H9 (cell line): ENCODE measurements around the gene PPP4R2. TPM values are rescaled to one million over a fixed set of nuclear protein-coding genes. Genes with fewer than 3 reads are reported as not detected.

Experiments
- DNase-seq: peaks from one replicate; pipeline ENCODE4 v3.0.0-alpha.2; 2017
- H2AFZ ChIP-seq: one replicate; pipeline ENCODE4 v1.6.1; 2013; ENCODE audit warnings: mild to moderate bottlenecking, low read length, control low read depth, moderate library complexity
- H2AK5ac ChIP-seq: 2 replicates; pipeline ENCODE4 v1.6.1; 2013; ENCODE audit warnings: low read length, control low read depth, mixed read lengths; ENCODE audit not compliant: insufficient read length
- H2BK120ac ChIP-seq: one replicate; pipeline ENCODE4 v1.6.1; 2013; ENCODE audit warnings: low read depth, mild to moderate bottlenecking, low read length, control low read depth, inconsistent platforms; ENCODE audit not compliant: poor library complexity, severe bottlenecking
- H2BK12ac ChIP-seq: 2 replicates; pipeline ENCODE4 v1.6.1; 2013; ENCODE audit warnings: low read length, control low read depth, mixed read lengths, low read depth; ENCODE audit not compliant: insufficient read length
- H2BK15ac ChIP-seq: 2 replicates; pipeline ENCODE4 v1.6.1; 2013; ENCODE audit warnings: low read depth, low read length, control low read depth
- H2BK20ac ChIP-seq: one replicate; pipeline ENCODE4 v1.6.1; 2013; ENCODE audit warnings: low read depth, mild to moderate bottlenecking, low read length, control low read depth, inconsistent platforms; ENCODE audit not compliant: poor library complexity, severe bottlenecking
- H2BK5ac ChIP-seq: 2 replicates; pipeline ENCODE4 v1.6.1; 2013; ENCODE audit warnings: low read length, control low read depth, mixed read lengths; ENCODE audit not compliant: insufficient read length
- H3K14ac ChIP-seq: 2 replicates; pipeline ENCODE4 v1.6.1; 2013; ENCODE audit warnings: low read length, control low read depth; ENCODE audit not compliant: insufficient read depth
- H3K18ac ChIP-seq: 2 replicates; pipeline ENCODE4 v1.6.1; 2013; ENCODE audit warnings: low read depth, mild to moderate bottlenecking, mixed read lengths, low read length, control low read depth; ENCODE audit not compliant: insufficient read length
- H3K23ac ChIP-seq: 2 replicates; pipeline ENCODE4 v1.6.1; 2013; ENCODE audit warnings: low read length, control low read depth, mixed read lengths, low read depth; ENCODE audit not compliant: insufficient read length
- H3K23me2 ChIP-seq: 2 replicates; pipeline ENCODE4 v1.6.1; 2013; ENCODE audit warnings: low read depth, mild to moderate bottlenecking, mixed read lengths, low read length, control low read depth; ENCODE audit not compliant: insufficient read length, poor library complexity, severe bottlenecking
- H3K27ac ChIP-seq: 2 replicates; pipeline ENCODE4 v1.5.1; 2013; ENCODE audit warnings: low read length, control low read depth, mixed read lengths, low read depth; ENCODE audit not compliant: insufficient read length
- H3K27me3 ChIP-seq: 2 replicates; pipeline ENCODE4 v1.6.1; 2013; ENCODE audit warnings: low read length, control low read depth, inconsistent platforms; ENCODE audit not compliant: insufficient read depth
- H3K4ac ChIP-seq: 2 replicates; pipeline ENCODE4 v1.6.1; 2013; ENCODE audit warnings: low read depth, mild to moderate bottlenecking, control low read depth, inconsistent platforms, low read length, moderate library complexity
- H3K4me1 ChIP-seq: 2 replicates; pipeline ENCODE4 v1.6.1; 2013; ENCODE audit warnings: low read length, control low read depth, inconsistent platforms; ENCODE audit not compliant: insufficient read depth
- H3K4me2 ChIP-seq: 2 replicates; pipeline ENCODE4 v1.6.1; 2013; ENCODE audit warnings: low read length, control low read depth, mixed read lengths; ENCODE audit not compliant: insufficient read length, insufficient read depth
- H3K56ac ChIP-seq: 2 replicates; pipeline ENCODE4 v1.6.1; 2013; ENCODE audit warnings: low read depth, mild to moderate bottlenecking, mixed read lengths, low read length, control low read depth; ENCODE audit not compliant: insufficient read length
- H3K79me1 ChIP-seq: 2 replicates; pipeline ENCODE4 v1.6.1; 2013; ENCODE audit warnings: low read depth, mild to moderate bottlenecking, moderate library complexity, low read length, control low read depth, inconsistent platforms; ENCODE audit not compliant: insufficient read depth, poor library complexity, severe bottlenecking
- H3K79me2 ChIP-seq: 2 replicates; pipeline ENCODE4 v1.6.1; 2013; ENCODE audit warnings: low read length, control low read depth, inconsistent platforms; ENCODE audit not compliant: insufficient read depth
- H3K9ac ChIP-seq: 2 replicates; pipeline ENCODE4 v1.6.1; 2013; ENCODE audit warnings: low read length, control low read depth, mixed read lengths; ENCODE audit not compliant: insufficient read length; ENCODE audit errors: extremely low read depth
- H3K9me3 ChIP-seq: one replicate; pipeline ENCODE4 v1.6.1; 2013; ENCODE audit warnings: low read depth, low read length, inconsistent platforms; ENCODE audit not compliant: control insufficient read depth
- H3T11ph ChIP-seq: one replicate; pipeline ENCODE4 v1.6.1; 2013; ENCODE audit warnings: mild to moderate bottlenecking, low read length, control low read depth, inconsistent platforms
- H4K20me1 ChIP-seq: one replicate; pipeline ENCODE4 v1.6.1; 2013; ENCODE audit not compliant: control insufficient read depth, insufficient read length, insufficient read depth
- H4K5ac ChIP-seq: 2 replicates; pipeline ENCODE4 v1.6.1; 2013; ENCODE audit warnings: low read depth, mild to moderate bottlenecking, mixed read lengths, low read length, control low read depth; ENCODE audit not compliant: insufficient read length
- H4K8ac ChIP-seq: replicated peaks from 2 replicates; pipeline ENCODE4 v1.6.1; 2013; ENCODE audit warnings: low read length, control low read depth, mixed read lengths, low read depth; ENCODE audit not compliant: insufficient read length
- H4K91ac ChIP-seq: 2 replicates; pipeline ENCODE4 v1.6.1; 2013; ENCODE audit warnings: low read depth, mild to moderate bottlenecking, moderate library complexity, mixed read lengths, low read length, control low read depth; ENCODE audit not compliant: insufficient read length
- H3K27ac Mint-ChIP-seq, 3 experiments: 2 replicates in 2 of 3; 3 replicates in 1 of 3; pipeline ENCODE4 v1.8.0; 2020 to 2021; ENCODE audit warnings: mixed read lengths in 3 of 3, mild to moderate bottlenecking in 1 of 3, moderate library complexity in 1 of 3
- H3K27me3 Mint-ChIP-seq: 2 replicates; pipeline ENCODE4 v1.8.0; 2021; ENCODE audit warnings: low read depth, mild to moderate bottlenecking, moderate library complexity, mixed read lengths
- H3K36me3 Mint-ChIP-seq, 3 experiments: 2 replicates in 2 of 3; 3 replicates in 1 of 3; pipeline ENCODE4 v1.8.0; 2020 to 2021; ENCODE audit warnings: low read depth in 3 of 3, mixed read lengths in 3 of 3; ENCODE audit not compliant: insufficient read depth in 1 of 3
- H3K4me1 Mint-ChIP-seq, 2 experiments: 2 replicates each; pipeline ENCODE4 v1.8.0; 2020; ENCODE audit warnings: mixed read lengths in 2 of 2
- H3K4me3 Mint-ChIP-seq, 2 experiments: 2 replicates in 1 of 2; 3 replicates in 1 of 2; pipeline ENCODE4 v1.8.0; 2020 to 2021; ENCODE audit warnings: mild to moderate bottlenecking in 2 of 2, mixed read lengths in 2 of 2, moderate library complexity in 1 of 2
- H3K9me3 Mint-ChIP-seq, 2 experiments: 2 replicates in 1 of 2; 3 replicates in 1 of 2; pipeline ENCODE4 v1.8.0; 2020; ENCODE audit warnings: mild to moderate bottlenecking in 2 of 2, mixed read lengths in 2 of 2, moderate library complexity in 1 of 2
- CTCF ChIP-seq: fragments of 200-600 bp; sonication (generic); conservative IDR thresholded peaks from 3 replicates; pipeline ENCODE4 v1.8.0; 2021; ENCODE audit warnings: antibody characterized with exemption, mild to moderate bottlenecking
- WGBS: extraction: QIAGEN DNeasy Blood & Tissue Kit; methylation state at CpG from one replicate; pipeline ENCODE4 v1.1.7; 2013; ENCODE audit warnings: missing lambda C conversion rate, low lambda C conversion rate, mixed read lengths; ENCODE audit not compliant: insufficient read length; ENCODE audit errors: extremely low coverage; 5-methylcytosine and 5-hydroxymethylcytosine counted together
- total RNA-seq: library from RNA; stranded (reverse); gene quantifications from 2 replicates; pipeline ENCODE4 v1.2.1, GENCODE V29; 2021

The PPP4R2 gene
- total RNA-seq, 1 experiment from 2014 or later = 132 TPM

GRCh38 chr3:72947715-72948490 is 48.7 kb upstream of the PPP4R2 start:
- WGBS = no CpG with 5 or more reads among the region's 8 CpGs

More at GRCh38 chr3:72947715-72948490, 48.7 kb upstream of the PPP4R2 start:
- no peak overlapping the region for H3T11ph ChIP-seq
- no peaks in the 10 kb centered on the region for H3K79me2 ChIP-seq
- no peak overlapping the region for H3K4ac ChIP-seq
- H3K27ac ChIP-seq = no peak overlapping the region
- no peak for TF ChIP-seq CTCF
- no peak overlapping the region for H3K23ac ChIP-seq
- H4K8ac ChIP-seq = no peak overlapping the region
- H3K9me3 ChIP-seq = no peaks in the 10 kb centered on the region
- Mint-ChIP-seq H3K27ac (no peak overlapping the region), H3K27me3 (no peaks in the 10 kb centered on the region), H3K36me3 (no peaks in the 10 kb centered on the region), H3K9me3 (no peaks in the 10 kb centered on the region), H3K4me3 (no peak overlapping the region), H3K4me1 (peaks cover 10 to 19% of the 10 kb centered on the region in 2 experiments)
- no peak overlapping the region for H2BK20ac ChIP-seq
- no peak overlapping the region for H3K14ac ChIP-seq
- H3K18ac ChIP-seq = no peak overlapping the region
- H2AFZ ChIP-seq = no peak overlapping the region
- no peak overlapping the region for H2BK15ac ChIP-seq
- H3K27me3 ChIP-seq = no peaks in the 10 kb centered on the region
- H4K20me1 ChIP-seq = no peaks in the 10 kb centered on the region
- no peaks in the 10 kb centered on the region for H3K79me1 ChIP-seq
- no peak overlapping the region for H2BK12ac ChIP-seq
- H2AK5ac ChIP-seq = no peak overlapping the region
- DNase-seq = no peak
- H2BK5ac ChIP-seq = no peak overlapping the region
- H4K91ac ChIP-seq = no peak overlapping the region
- H4K5ac ChIP-seq = no peak overlapping the region
- H3K23me2 ChIP-seq = no peaks in the 10 kb centered on the region
- no peak overlapping the region for H3K4me2 ChIP-seq
- no peak overlapping the region for H2BK120ac ChIP-seq
- H3K4me1 ChIP-seq = no peaks in the 10 kb centered on the region
- no peak overlapping the region for H3K9ac ChIP-seq
- H3K56ac ChIP-seq = no peak overlapping the region
